Measurements from ENCODE around the gene FCSK.

- TF ChIP-seq CTCF (IDR thresholded peaks at IDR 0.05; ENCODE audit: insufficient read depth, low read length) (no peak), POLR2AphosphoS5 (IDR thresholded peaks at IDR 0.05; ENCODE audit: low read depth) (no peak), GABPA (IDR thresholded peaks at IDR 0.05; ENCODE audit: low read depth) (no peak)
These were observed 43.7 kb upstream of the FCSK start for GRCh38 chr16:70410734-70411133.
